ENCODE data around the gene MTARC2.
A peak's percentile ranks its signal among the peaks of the same experiment; 100 is the strongest.

Gene MTARC2

DNA sequence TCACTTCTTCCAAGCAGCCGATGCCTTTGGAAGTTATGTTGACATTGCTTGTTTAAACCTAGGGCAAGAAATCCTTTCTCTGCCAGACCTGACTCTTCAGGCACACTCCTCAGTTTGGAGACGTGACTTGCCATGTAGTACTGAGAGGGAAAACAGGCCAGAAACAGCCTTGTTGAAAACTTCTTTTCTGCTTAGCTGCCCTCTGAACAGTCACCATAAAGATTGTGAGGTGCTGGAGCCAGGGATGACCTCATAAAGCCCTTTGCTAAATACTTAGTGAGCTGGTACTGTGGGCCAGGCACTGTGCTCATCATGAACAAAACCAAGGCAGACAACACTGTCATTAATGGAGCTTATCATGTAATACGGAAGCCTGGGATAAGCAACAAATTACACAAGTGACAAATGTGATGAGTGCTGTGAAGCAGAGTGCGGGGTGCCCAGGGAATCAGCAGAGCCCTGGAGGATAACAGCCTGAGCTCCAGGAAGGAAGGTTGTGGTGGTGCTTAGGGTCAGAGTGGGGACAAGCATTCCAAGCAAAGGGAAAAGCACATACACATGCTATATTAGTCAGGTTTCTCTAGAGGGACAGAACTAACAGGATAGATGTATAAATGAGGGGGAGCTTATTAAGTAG is 80.9 kb downstream of the MTARC2 start:
- Histone ChIP-seq H3K27ac (ENCODE audit: low read depth, low read length) (peak overlapping the region; percentile 43), H3K27me3 (ENCODE audit: control insufficient read depth, insufficient read depth, low read length) (no peaks in the 10 kb centered on the region), H3K4me3 (ENCODE audit: low read length) (no peak overlapping the region), H3K4me1 (ENCODE audit: control insufficient read depth, insufficient read depth, low read length) (peaks cover 18% of the 10 kb centered on the region), H3K9ac (ENCODE audit: low read length) (no peak overlapping the region), H3K36me3 (ENCODE audit: control insufficient read depth, insufficient read depth, low read length) (no peaks in the 10 kb centered on the region)

DNA sequence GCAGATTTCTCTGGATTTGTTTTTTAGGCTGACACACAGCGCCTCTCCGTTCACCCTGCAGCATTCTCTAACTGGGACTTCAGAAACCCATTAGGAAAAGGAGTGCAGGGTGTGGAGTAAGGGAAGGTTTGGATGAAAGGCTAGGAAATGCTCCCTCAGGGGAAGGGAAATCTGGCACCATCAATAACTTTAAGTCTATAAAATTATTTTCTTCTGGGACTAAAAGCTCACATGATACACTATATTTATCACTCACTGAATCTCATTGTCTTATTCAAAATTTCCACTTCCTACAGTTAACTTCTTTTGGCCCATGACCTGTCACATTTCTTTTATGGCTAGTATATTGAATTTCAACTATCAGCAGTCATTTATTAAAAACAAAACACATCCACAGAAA is 85.3 kb downstream of the MTARC2 start:
- H3K4me3 ChIP-seq (ENCODE audit: low read length) = no peak overlapping the region

More for the DNA sequence above, 85.3 kb downstream of the MTARC2 start:
- Histone ChIP-seq H3K36me3 (ENCODE audit: control insufficient read depth, insufficient read depth, low read length) (no peaks in the 10 kb centered on the region), H3K9ac (ENCODE audit: low read length) (no peak overlapping the region), H3K27me3 (ENCODE audit: control insufficient read depth, insufficient read depth, low read length) (no peaks in the 10 kb centered on the region), H3K4me1 (ENCODE audit: control insufficient read depth, insufficient read depth, low read length) (peaks cover 18% of the 10 kb centered on the region), H3K27ac (ENCODE audit: low read depth, low read length) (peak overlapping the region; percentile 30)

All from rectal smooth muscle tissue (tissue), 1 donor.